K562 (cell line): ENCODE measurements around the gene FBXO48. TPM values are rescaled to one million over a fixed set of nuclear protein-coding genes. Genes with fewer than 3 reads are reported as not detected.

Experiments used
- CTCFL ChIP-seq: IDR thresholded peaks from 2 replicates; pipeline ENCODE4 v1.6.1; 2011; ENCODE audit warnings: borderline replicate concordance, low read depth, mild to moderate bottlenecking, moderate library complexity, low read length; ENCODE audit not compliant: insufficient read depth, poor library complexity, severe bottlenecking
- EGR1 ChIP-seq: fragments of 450-650 bp; conservative IDR thresholded peaks from 2 replicates; pipeline ENCODE4 v1.6.1; 2017; ENCODE audit warnings: mild to moderate bottlenecking
- HDAC1 ChIP-seq, 2 experiments: fragments of 450-650 bp; IDR thresholded peaks; 2 replicates each; pipeline ENCODE4 v1.6.1; 2016 to 2017; ENCODE audit warnings: inconsistent platforms in 1 of 2, mild to moderate bottlenecking in 1 of 2, moderate library complexity in 1 of 2
- MIER1 ChIP-seq: fragments of 450-650 bp; IDR thresholded peaks from 2 replicates; pipeline ENCODE4 v1.6.1; 2016; ENCODE audit warnings: antibody characterized with exemption, mild to moderate bottlenecking, low read depth
- PBX2 ChIP-seq, 2 experiments: IDR thresholded peaks in 1 of 2; conservative IDR thresholded peaks in 1 of 2; 2 replicates each; pipeline ENCODE4 v1.6.1; 2016; ENCODE audit warnings: low read depth in 2 of 2, mild to moderate bottlenecking in 1 of 2, missing compliant biosample characterization in 1 of 2, missing genetic modification characterization in 1 of 2, moderate library complexity in 1 of 2
- REST ChIP-seq, 2 experiments: fragments of 450-650 bp; formaldehyde crosslinking in 1 of 2; IDR thresholded peaks; 2 replicates each; pipeline versions ENCODE4 v1.4.0 to v1.6.1; 2014 to 2020; ENCODE audit warnings: mild to moderate bottlenecking in 2 of 2, borderline replicate concordance in 1 of 2, low read depth in 1 of 2
- TAF15 ChIP-seq: fragments of 200-400 bp; formaldehyde crosslinking; IDR thresholded peaks from 2 replicates; pipeline ENCODE4 v1.6.1; 2017; ENCODE audit warnings: mild to moderate bottlenecking, low read depth, low read length, moderate library complexity
- ZBTB49 ChIP-seq: sonication (generic); formaldehyde crosslinking; IDR thresholded peaks from 2 replicates; pipeline ENCODE4 v1.8.0; 2022; ENCODE audit warnings: missing genetic modification reagents, mild to moderate bottlenecking, borderline replicate concordance
- ZNF197 ChIP-seq: fragments of 200-800 bp; sonication (Bioruptor generic); IDR thresholded peaks from 2 replicates; pipeline ENCODE4 v1.6.1; 2016; ENCODE audit warnings: low read depth, missing genetic modification characterization, missing compliant biosample characterization
- polyA plus RNA-seq, 8 experiments: library from polyadenylated mRNA; depleted of rRNA in 4 of 8; stranded (reverse) in 5 of 8; unstranded in 3 of 8; fragments of >200 nt; fragmentation: Nextera tagmentation in 2 of 8; fragmentation: Illumina TruSeq in 1 of 8; extraction: Ambion mirVana in 2 of 8; extraction: Trizol in 1 of 8; gene quantifications; 2 replicates each; pipeline versions ENCODE4 v1.2.1 to v1.2.3, GENCODE V29; 2011 to 2014; ENCODE audit warnings: inconsistent platforms in 1 of 8, missing spikeins in 1 of 8
- total RNA-seq, 7 experiments: library from RNA; depleted of rRNA in 6 of 7; stranded (reverse); fragments of >200 nt in 6 of 7; fragmentation: Illumina TruSeq in 2 of 7; extraction: Trizol in 2 of 7; gene quantifications; 2 replicates each; pipeline versions ENCODE4 v1.2.1 to v1.2.3, GENCODE V29; 2011 to 2021; ENCODE audit warnings: low replicate concordance in 1 of 7

The FBXO48 gene
- total and polyA plus RNA-seq, 9 of the 15 experiments (the other 6 are each of a cell fraction or from before 2014, with no cell fraction given), result 0.36 to 1.8 (median 0.73) TPM

GRCh38 chr2:68420254-68420910, 46.7 kb downstream of the FBXO48 start (continued):
- TF ChIP-seq REST (IDR thresholded peaks at IDR 0.05; ENCODE audit: borderline replicate concordance), result peak; percentile 42; the same call in 1 of the 2 replicates
- TF ChIP-seq REST (CRISPR knock-in tag; IDR thresholded peaks at IDR 0.05; ENCODE audit: low read depth), result peak; percentile 22; the same call in 1 of the 2 replicates
- TF ChIP-seq MIER1, result no peak
- no peak for TF ChIP-seq EGR1
- no peak for TF ChIP-seq CTCFL
- TF ChIP-seq ZNF197 (CRISPR knock-in tag), result peak; percentile 72
- TF ChIP-seq ZBTB49 (CRISPR knock-in tag), result no peak
- no peak for TF ChIP-seq PBX2 (CRISPR knock-in tag; IDR thresholded peaks at IDR 0.05; ENCODE audit: low read depth)
- TF ChIP-seq PBX2 (tag; conservative IDR thresholded peaks at IDR 0.05; ENCODE audit: low read depth), result 0 out of 2 replicates have a peak, but pooled peaks have one; percentile 18
- no peak for TF ChIP-seq TAF15
- no peak for TF ChIP-seq HDAC1 (IDR thresholded peaks at IDR 0.05)
